Mesendoderm (in vitro differentiated cells): Measurements from ENCODE around the gene RXRG.

Experiments
- DNase-seq: peaks from one replicate; pipeline ENCODE4 v3.0.0; 2013
- H2AK5ac ChIP-seq: 2 replicates; pipeline ENCODE4 v1.6.1; 2013; ENCODE audit warnings: low read length, inconsistent platforms
- H2BK120ac ChIP-seq: 2 replicates; pipeline ENCODE4 v1.6.1; 2013; ENCODE audit warnings: low read depth, mild to moderate bottlenecking, low read length, moderate library complexity, mixed read lengths
- H2BK15ac ChIP-seq: replicated peaks from 2 replicates; pipeline ENCODE4 v1.6.1; 2013; ENCODE audit warnings: low read depth, mild to moderate bottlenecking, moderate library complexity
- H2BK5ac ChIP-seq: 2 replicates; pipeline ENCODE4 v1.6.1; 2013; ENCODE audit warnings: low read length, inconsistent platforms
- H3K18ac ChIP-seq: 2 replicates; pipeline ENCODE4 v1.6.1; 2013; ENCODE audit warnings: mild to moderate bottlenecking, low read length, mixed read lengths
- H3K23ac ChIP-seq: one replicate; pipeline ENCODE4 v1.6.1; 2013; ENCODE audit warnings: low read length
- H3K27ac ChIP-seq: 2 replicates; pipeline ENCODE4 v1.5.1; 2013; ENCODE audit warnings: low read depth, mild to moderate bottlenecking, inconsistent platforms, low read length, moderate library complexity
- H3K27me3 ChIP-seq: 2 replicates; pipeline ENCODE4 v1.6.1; 2013; ENCODE audit warnings: low read length, control low read depth, mild to moderate bottlenecking, inconsistent platforms; ENCODE audit not compliant: insufficient read depth, poor library complexity
- H3K36me3 ChIP-seq: 2 replicates; pipeline ENCODE4 v1.6.1; 2013; ENCODE audit warnings: low read length, inconsistent platforms; ENCODE audit not compliant: control insufficient read depth, insufficient read depth
- H3K4ac ChIP-seq: one replicate; pipeline ENCODE4 v1.6.1; 2013; ENCODE audit warnings: low read depth, mild to moderate bottlenecking, low read length, moderate library complexity
- H3K4me1 ChIP-seq: 2 replicates; pipeline ENCODE4 v1.6.1; 2013; ENCODE audit warnings: low read depth, low read length, inconsistent platforms; ENCODE audit not compliant: control insufficient read depth
- H3K4me2 ChIP-seq: 2 replicates; pipeline ENCODE4 v1.6.1; 2013; ENCODE audit warnings: low read length
- H3K4me3 ChIP-seq: 2 replicates; pipeline ENCODE4 v1.5.1; 2013; ENCODE audit warnings: mild to moderate bottlenecking, low read length
- H3K56ac ChIP-seq: one replicate; pipeline ENCODE4 v1.6.1; 2013; ENCODE audit warnings: low read length
- H3K79me1 ChIP-seq: 2 replicates; pipeline ENCODE4 v1.6.1; 2013; ENCODE audit warnings: low read length, inconsistent platforms
- H3K79me2 ChIP-seq: 2 replicates; pipeline ENCODE4 v1.6.1; 2013; ENCODE audit warnings: mild to moderate bottlenecking, low read length; ENCODE audit not compliant: control insufficient read depth, insufficient read depth
- H3K9ac ChIP-seq: 2 replicates; pipeline ENCODE4 v1.6.1; 2013; ENCODE audit warnings: low read length, inconsistent platforms
- H4K5ac ChIP-seq: one replicate; pipeline ENCODE4 v1.6.1; 2013; ENCODE audit warnings: low read length
- H4K8ac ChIP-seq: one replicate; pipeline ENCODE4 v1.6.1; 2013; ENCODE audit warnings: low read depth, mild to moderate bottlenecking, control low read depth, low read length, moderate library complexity
- WGBS: extraction: QIAGEN DNeasy Blood & Tissue Kit; methylation state at CpG from one replicate; pipeline ENCODE4 v1.1.7; 2013; ENCODE audit warnings: low lambda C conversion rate, missing lambda C conversion rate; ENCODE audit not compliant: insufficient coverage; ENCODE audit errors: extremely low coverage; 5-methylcytosine and 5-hydroxymethylcytosine counted together

The RXRG gene

DNA sequence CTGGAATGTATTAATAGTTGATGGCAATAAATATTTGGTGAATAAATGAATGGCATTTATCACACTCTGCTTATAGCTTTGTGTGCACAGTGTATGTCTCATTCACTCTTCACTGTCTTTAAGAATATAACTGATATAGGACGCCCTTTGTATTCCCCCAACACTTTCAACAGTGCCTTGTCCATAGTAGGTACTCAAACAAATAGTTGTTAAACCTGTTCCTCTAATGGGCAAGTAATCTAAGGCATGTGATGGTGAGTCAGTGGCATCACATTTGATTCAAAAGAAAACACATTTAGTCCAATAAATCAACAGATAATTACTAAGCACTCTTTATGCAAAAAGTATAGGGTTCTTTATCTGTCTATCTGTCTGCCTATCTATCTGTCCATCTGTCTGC lies 11.2 kb upstream of the RXRG start:
- WGBS, result no CpG with 5 or more reads among the region's 1 CpG
- no peaks in the 10 kb centered on the region for H3K4me1 ChIP-seq
- no peak overlapping the region for H2BK5ac ChIP-seq
- no peak overlapping the region for H2BK120ac ChIP-seq
- no peak overlapping the region for H3K18ac ChIP-seq
- no peak overlapping the region for H3K56ac ChIP-seq
- no peak overlapping the region for H3K4ac ChIP-seq
- H3K23ac ChIP-seq, result no peak overlapping the region
- no peaks in the 10 kb centered on the region for H3K79me2 ChIP-seq
- no peak for DNase-seq
- H2BK15ac ChIP-seq, result no peak overlapping the region
- no peak overlapping the region for H4K5ac ChIP-seq
- no peaks in the 10 kb centered on the region for H3K27me3 ChIP-seq
- no peak overlapping the region for H4K8ac ChIP-seq
- no peak overlapping the region for H3K4me3 ChIP-seq
- H3K79me1 ChIP-seq, result no peaks in the 10 kb centered on the region
- no peaks in the 10 kb centered on the region for H3K36me3 ChIP-seq
- no peak overlapping the region for H2AK5ac ChIP-seq
- no peak overlapping the region for H3K4me2 ChIP-seq
- H3K27ac ChIP-seq, result no peak overlapping the region
- H3K9ac ChIP-seq, result no peak overlapping the region

DNA sequence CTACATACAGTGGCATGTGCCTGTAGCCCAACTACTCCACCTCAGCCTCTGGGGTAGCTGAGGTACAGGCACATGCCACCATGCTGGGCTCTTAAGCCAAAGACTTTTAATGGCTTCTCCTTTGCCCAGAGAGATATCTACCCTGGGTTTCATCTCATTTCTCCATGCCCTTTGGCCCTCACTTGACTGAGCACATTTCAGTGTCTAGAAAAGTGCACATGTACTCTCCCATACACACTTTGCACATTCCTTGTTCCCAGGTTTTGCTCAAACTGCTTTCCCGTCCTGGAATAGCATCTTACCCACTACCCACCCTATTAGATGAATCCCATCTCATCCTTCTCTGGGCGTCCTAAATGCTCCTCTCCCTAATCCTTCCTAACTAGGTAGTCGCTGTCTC lies 10.2 kb upstream of the RXRG start:
- H4K5ac ChIP-seq, result no peak overlapping the region
- DNase-seq, result no peak
- no peak overlapping the region for H3K27ac ChIP-seq
- H3K79me1 ChIP-seq, result no peaks in the 10 kb centered on the region
- H2BK120ac ChIP-seq, result no peak overlapping the region
- no peak overlapping the region for H3K4me2 ChIP-seq
- H2BK15ac ChIP-seq, result no peak overlapping the region
- no CpG with 5 or more reads among the region's 3 CpGs for whole genome bisulfite sequencing
- no peaks in the 10 kb centered on the region for H3K4me1 ChIP-seq
- H3K27me3 ChIP-seq, result no peaks in the 10 kb centered on the region
- no peak overlapping the region for H2AK5ac ChIP-seq
- no peak overlapping the region for H3K23ac ChIP-seq
- no peak overlapping the region for H2BK5ac ChIP-seq
- no peaks in the 10 kb centered on the region for H3K36me3 ChIP-seq
- no peak overlapping the region for H4K8ac ChIP-seq
- H3K4me3 ChIP-seq, result no peak overlapping the region
- no peak overlapping the region for H3K9ac ChIP-seq
- no peak overlapping the region for H3K56ac ChIP-seq
- no peaks in the 10 kb centered on the region for H3K79me2 ChIP-seq
- no peak overlapping the region for H3K18ac ChIP-seq
- H3K4ac ChIP-seq, result no peak overlapping the region

DNA sequence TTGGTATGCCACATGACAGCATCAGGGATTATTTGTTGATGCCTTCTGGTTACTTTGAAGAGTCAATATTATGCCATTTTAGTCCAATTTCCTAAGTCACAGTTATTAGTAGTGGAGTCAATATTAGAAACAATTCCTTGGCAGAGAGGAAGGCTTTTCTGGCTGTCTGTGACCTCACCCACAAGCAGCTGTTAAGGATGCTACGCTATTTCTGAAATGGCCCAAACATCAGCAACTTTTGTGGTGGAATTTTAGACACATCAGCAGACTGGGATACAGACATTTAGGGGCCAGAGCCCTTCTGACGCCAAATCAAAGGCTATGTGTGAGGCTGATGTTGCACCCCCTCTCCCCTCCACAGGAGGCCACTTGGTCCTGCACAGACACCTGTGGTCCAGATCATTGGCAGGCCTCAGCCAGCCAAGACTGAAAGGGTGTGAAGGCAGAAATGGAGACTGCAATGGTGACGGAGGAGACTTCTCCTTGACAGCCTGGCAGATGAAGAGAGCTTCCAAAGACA lies 9.2 kb upstream of the RXRG start:
- no CpG with 5 or more reads among the region's 3 CpGs for WGBS
- no peak overlapping the region for H2BK5ac ChIP-seq

DNA sequence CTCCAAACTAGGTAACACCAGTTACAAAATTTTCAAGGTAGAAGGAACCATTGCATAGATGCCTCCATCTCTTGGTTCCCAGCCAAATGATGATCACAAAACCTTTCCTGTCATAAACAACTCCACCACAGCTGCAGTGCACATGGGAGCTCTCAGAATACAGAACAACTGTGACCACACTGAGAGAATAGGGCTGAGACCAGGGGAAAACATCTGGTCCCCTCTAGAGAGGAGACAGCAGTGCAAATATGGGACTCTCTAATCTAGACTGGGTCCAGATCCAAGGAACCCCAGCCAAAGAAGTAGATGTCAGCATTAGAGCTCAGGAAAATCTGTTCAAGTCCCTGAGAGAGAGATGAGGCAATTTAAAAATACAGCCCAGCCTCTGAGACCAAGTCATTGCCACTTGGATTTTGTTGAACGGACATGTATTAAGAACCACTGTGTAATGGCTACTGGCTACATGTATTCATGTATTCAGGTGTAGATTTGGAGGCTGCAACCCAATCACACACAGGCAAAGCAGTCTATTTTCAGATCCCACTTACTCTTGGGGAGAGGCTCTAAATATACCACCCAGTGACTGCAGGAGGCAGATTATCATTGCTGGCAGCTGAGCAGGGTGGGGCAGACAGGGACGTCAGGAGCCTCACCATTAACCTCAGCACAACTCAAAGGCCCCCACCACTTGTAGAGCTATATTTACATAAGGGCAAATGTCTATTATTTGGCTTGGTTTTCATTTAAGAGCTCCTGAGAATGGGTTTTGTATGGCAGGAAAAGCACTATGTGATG lies 7.6 kb upstream of the RXRG start:
- no CpG with 5 or more reads among the region's 2 CpGs for WGBS
- no peak for DNase-seq
- Histone ChIP-seq H2BK15ac (no peak overlapping the region), H3K27me3 (no peaks in the 10 kb centered on the region), H2BK120ac (no peak overlapping the region), H3K4me2 (no peak overlapping the region), H3K79me1 (no peaks in the 10 kb centered on the region), H2BK5ac (no peak overlapping the region), H3K36me3 (no peaks in the 10 kb centered on the region), H3K4me1 (no peaks in the 10 kb centered on the region), H3K56ac (no peak overlapping the region), H4K5ac (no peak overlapping the region), H2AK5ac (no peak overlapping the region), H3K9ac (no peak overlapping the region), H3K18ac (no peak overlapping the region), H3K23ac (no peak overlapping the region), H3K27ac (no peak overlapping the region), H3K4ac (no peak overlapping the region), H3K4me3 (no peak overlapping the region), H3K79me2 (no peaks in the 10 kb centered on the region), H4K8ac (no peak overlapping the region)

More for the DNA sequence above, 9.2 kb upstream of the RXRG start:
- no peak overlapping the region for H4K8ac ChIP-seq
- H3K4me3 ChIP-seq, result no peak overlapping the region
- no peaks in the 10 kb centered on the region for H3K27me3 ChIP-seq
- no peak overlapping the region for H3K9ac ChIP-seq
- H2BK15ac ChIP-seq, result no peak overlapping the region
- no peak overlapping the region for H2BK120ac ChIP-seq
- no peaks in the 10 kb centered on the region for H3K79me1 ChIP-seq
- H3K18ac ChIP-seq, result no peak overlapping the region
- no peak overlapping the region for H3K23ac ChIP-seq
- H3K36me3 ChIP-seq, result no peaks in the 10 kb centered on the region
- H3K4ac ChIP-seq, result no peak overlapping the region
- no peak overlapping the region for H3K56ac ChIP-seq
- H3K27ac ChIP-seq, result no peak overlapping the region
- no peaks in the 10 kb centered on the region for H3K79me2 ChIP-seq
- DNase-seq, result no peak
- no peak overlapping the region for H3K4me2 ChIP-seq
- H2AK5ac ChIP-seq, result no peak overlapping the region
- H4K5ac ChIP-seq, result no peak overlapping the region
- no peaks in the 10 kb centered on the region for H3K4me1 ChIP-seq

DNA sequence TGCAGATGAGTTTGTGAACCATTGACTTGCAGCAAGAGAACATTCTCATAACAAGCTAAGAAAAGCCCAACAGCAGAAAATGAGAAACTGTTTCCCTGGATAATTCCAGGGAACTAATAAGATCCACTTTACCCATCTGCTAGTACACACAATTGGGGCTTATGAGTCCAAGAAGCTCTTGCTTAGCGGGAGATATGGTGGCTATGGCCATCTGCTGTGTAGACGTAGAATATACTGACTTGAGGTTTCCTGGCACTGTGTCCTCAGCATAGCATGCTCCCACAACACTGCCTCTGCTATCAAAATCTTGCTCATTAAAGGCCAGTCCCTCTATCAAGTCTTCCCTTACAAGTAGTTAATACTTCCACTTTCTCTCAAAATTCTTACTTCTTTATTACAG lies 6.8 kb upstream of the RXRG start:
- no peak overlapping the region for H3K4me3 ChIP-seq
- no peak overlapping the region for H3K56ac ChIP-seq
- H2BK120ac ChIP-seq, result no peak overlapping the region
- DNase-seq, result no peak
- H3K27ac ChIP-seq, result no peak overlapping the region
- no peak overlapping the region for H3K4me2 ChIP-seq
- H3K4me1 ChIP-seq, result no peaks in the 10 kb centered on the region
- H3K79me2 ChIP-seq, result no peaks in the 10 kb centered on the region
- H3K27me3 ChIP-seq, result no peaks in the 10 kb centered on the region
- H4K8ac ChIP-seq, result no peak overlapping the region
- no peak overlapping the region for H3K23ac ChIP-seq
- no peak overlapping the region for H3K4ac ChIP-seq
- H3K36me3 ChIP-seq, result no peaks in the 10 kb centered on the region
- H3K9ac ChIP-seq, result no peak overlapping the region
- no peak overlapping the region for H4K5ac ChIP-seq
- no peak overlapping the region for H2BK5ac ChIP-seq
- no CpG with 5 or more reads among the region's 2 CpGs for WGBS
- no peak overlapping the region for H2BK15ac ChIP-seq
- no peak overlapping the region for H3K18ac ChIP-seq
- no peak overlapping the region for H2AK5ac ChIP-seq
- no peaks in the 10 kb centered on the region for H3K79me1 ChIP-seq

DNA sequence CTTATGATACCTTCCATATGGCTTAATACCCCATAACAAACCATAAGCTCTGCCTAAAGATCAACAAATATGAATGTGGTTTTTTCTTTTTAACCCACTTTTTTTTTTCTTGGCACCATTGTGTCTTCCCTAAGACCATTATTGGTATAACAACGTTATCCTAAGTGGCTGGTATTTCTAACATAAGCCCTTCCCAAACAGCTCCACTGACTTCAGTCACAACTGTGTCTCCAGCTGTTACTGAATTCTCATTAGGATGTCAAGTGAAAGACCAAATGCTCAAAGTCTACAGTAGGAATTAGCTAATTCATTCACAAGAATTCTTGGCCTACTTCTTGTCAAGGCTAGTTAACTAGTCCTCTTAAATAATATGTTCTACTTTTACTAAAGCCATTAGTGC lies 4.2 kb upstream of the RXRG start:
- H3K4me2 ChIP-seq, result no peak overlapping the region
- no peak overlapping the region for H3K4me3 ChIP-seq
- peaks cover 9% of the 10 kb centered on the region for H3K27me3 ChIP-seq
- no peak for DNase-seq
- no peak overlapping the region for H3K4ac ChIP-seq
- no peaks in the 10 kb centered on the region for H3K79me2 ChIP-seq
- H2BK5ac ChIP-seq, result no peak overlapping the region
- no peak overlapping the region for H2AK5ac ChIP-seq
- H3K27ac ChIP-seq, result no peak overlapping the region
- no peak overlapping the region for H4K5ac ChIP-seq
- no CpG with 5 or more reads among the region's 1 CpG for WGBS
- H2BK15ac ChIP-seq, result no peak overlapping the region
- no peaks in the 10 kb centered on the region for H3K36me3 ChIP-seq
- H3K4me1 ChIP-seq, result peaks cover 11% of the 10 kb centered on the region
- H3K9ac ChIP-seq, result no peak overlapping the region
- H3K23ac ChIP-seq, result no peak overlapping the region
- H2BK120ac ChIP-seq, result no peak overlapping the region
- H3K18ac ChIP-seq, result no peak overlapping the region
- H3K79me1 ChIP-seq, result no peaks in the 10 kb centered on the region
- no peak overlapping the region for H4K8ac ChIP-seq
- H3K56ac ChIP-seq, result no peak overlapping the region
